Activated T-cell treated with anti-CD3 and anti-CD28 coated beads, Interleukin-2, amount 50 U/mL, for 24 hours (primary cell): ENCODE measurements around the gene BHLHE40.

Source experiments
- DNase-seq: peaks from one replicate; pipeline ENCODE4 v3.0.0-alpha.2; 2020
- H3K27ac Mint-ChIP-seq: 2 replicates; pipeline ENCODE4 v1.8.0; 2020; ENCODE audit warnings: mild to moderate bottlenecking, mixed read lengths
- H3K27me3 Mint-ChIP-seq: 2 replicates; pipeline ENCODE4 v1.8.0; 2020; ENCODE audit warnings: mixed read lengths
- H3K36me3 Mint-ChIP-seq: 2 replicates; pipeline ENCODE4 v1.8.0; 2020; ENCODE audit warnings: low read depth, mixed read lengths
- H3K4me1 Mint-ChIP-seq: 2 replicates; pipeline ENCODE4 v1.8.0; 2020; ENCODE audit warnings: low read depth, mixed read lengths
- H3K4me3 Mint-ChIP-seq: 2 replicates; pipeline ENCODE4 v1.8.0; 2020; ENCODE audit warnings: mild to moderate bottlenecking, moderate library complexity, mixed read lengths
- H3K9me3 Mint-ChIP-seq: 2 replicates; pipeline ENCODE4 v1.8.0; 2020; ENCODE audit warnings: mixed read lengths

The BHLHE40 gene

GRCh38 chr3:5022966-5023776 is 43.9 kb downstream of the BHLHE40 start:
- Mint-ChIP-seq H3K9me3 (no peaks in the 10 kb centered on the region), H3K36me3 (no peaks in the 10 kb centered on the region), H3K27me3 (no peaks in the 10 kb centered on the region), H3K27ac (peak overlapping the region; percentile 97), H3K4me3 (no peak overlapping the region), H3K4me1 (peaks cover 82% of the 10 kb centered on the region)
- no peak for DNase-seq

- peak overlapping the region; percentile 10 for H3K27ac Mint-ChIP-seq
- H3K9me3 Mint-ChIP-seq = no peaks in the 10 kb centered on the region
- DNase-seq = no peak
- H3K4me3 Mint-ChIP-seq = no peak overlapping the region
- H3K4me1 Mint-ChIP-seq = peaks cover 75% of the 10 kb centered on the region
- no peaks in the 10 kb centered on the region for H3K36me3 Mint-ChIP-seq
- no peaks in the 10 kb centered on the region for H3K27me3 Mint-ChIP-seq
These were observed 44.6 kb downstream of the BHLHE40 start for GRCh38 chr3:5023777-5024346.

GRCh38 chr3:5026046-5026362 is 46.8 kb downstream of the BHLHE40 start:
- DNase-seq = no peak
- Mint-ChIP-seq H3K27me3 (no peaks in the 10 kb centered on the region), H3K27ac (peak overlapping the region; percentile 32), H3K36me3 (no peaks in the 10 kb centered on the region), H3K4me1 (peaks cover 59% of the 10 kb centered on the region), H3K4me3 (no peak overlapping the region), H3K9me3 (no peaks in the 10 kb centered on the region)

GRCh38 chr3:5029715-5030114 is 50.5 kb downstream of the BHLHE40 start:
- Mint-ChIP-seq H3K9me3 (no peaks in the 10 kb centered on the region), H3K27ac (no peak overlapping the region), H3K4me1 (peaks cover 25% of the 10 kb centered on the region), H3K4me3 (no peak overlapping the region), H3K36me3 (no peaks in the 10 kb centered on the region), H3K27me3 (no peaks in the 10 kb centered on the region)
- no peak for DNase-seq

- Mint-ChIP-seq H3K9me3 (no peaks in the 10 kb centered on the region), H3K4me1 (peaks cover 23% of the 10 kb centered on the region), H3K4me3 (no peak overlapping the region)
These were observed 50.9 kb downstream of the BHLHE40 start for GRCh38 chr3:5030152-5030551.

GRCh38 chr3:5032844-5033243 is 53.6 kb downstream of the BHLHE40 start:
- H3K27ac Mint-ChIP-seq = no peak overlapping the region
- peaks cover 23% of the 10 kb centered on the region for H3K4me1 Mint-ChIP-seq
- H3K36me3 Mint-ChIP-seq = no peaks in the 10 kb centered on the region
- DNase-seq = no peak
- no peaks in the 10 kb centered on the region for H3K27me3 Mint-ChIP-seq
- H3K4me3 Mint-ChIP-seq = no peak overlapping the region
- H3K9me3 Mint-ChIP-seq = no peaks in the 10 kb centered on the region

More at GRCh38 chr3:5030152-5030551, 50.9 kb downstream of the BHLHE40 start:
- no peak for DNase-seq
- Mint-ChIP-seq H3K27ac (no peak overlapping the region), H3K36me3 (no peaks in the 10 kb centered on the region), H3K27me3 (no peaks in the 10 kb centered on the region)
